SK-N-SH (cell line): Measurements from ENCODE around the gene OVAAL. TPM values are rescaled to one million over a fixed set of nuclear protein-coding genes. Genes with fewer than 3 reads are reported as not detected.
A peak's percentile ranks its signal among the peaks of the same experiment; 100 is the strongest.

Source experiments
- CTCF ChIA-PET: fragments of 300-600, 350-600 bp; formaldehyde crosslinking; extraction: SDS; loops from one replicate; lab custom pipeline; 2021; lab: Yijun Ruan, JAX
- POLR2A ChIA-PET: fragments of 350-600 bp; sonication (Branson Sonifier 250); formaldehyde crosslinking; extraction: SDS; loops from one replicate; lab custom pipeline; 2020; ENCODE audit warnings: antibody characterized with exemption, inconsistent platforms; lab: Yijun Ruan, JAX
- DNase-seq: peaks from one replicate; pipeline ENCODE4 v3.0.0; 2012
- H2AFZ ChIP-seq: fragments of 200-600 bp; sonication (generic); 2 replicates; pipeline ENCODE4 v1.8.1; 2016; ENCODE audit warnings: antibody characterized with exemption, mild to moderate bottlenecking, low read depth
- H3F3A ChIP-seq: fragments of 200-600 bp; sonication (generic); replicated peaks from 2 replicates; pipeline ENCODE3; 2016; ENCODE audit warnings: antibody characterized with exemption, mild to moderate bottlenecking; ENCODE audit not compliant: insufficient read depth
- H3K27ac ChIP-seq, 2 experiments: fragments of 200-500 bp in 1 of 2; fragments of 200-600 bp in 1 of 2; sonication (Bioruptor generic) in 1 of 2; sonication (generic), shearing (Covaris generic) in 1 of 2; 2 replicates each; pipeline versions ENCODE4 v1.5.1 to v1.6.1; 2014 to 2016; ENCODE audit warnings: low read depth in 2 of 2, inconsistent platforms in 1 of 2, low read length in 1 of 2, mild to moderate bottlenecking in 1 of 2, mixed read lengths in 1 of 2
- H3K27me3 ChIP-seq: fragments of 200-600 bp; sonication (generic), shearing (Covaris generic); 2 replicates; pipeline ENCODE4 v1.6.1; 2016; ENCODE audit warnings: mixed run types; ENCODE audit not compliant: insufficient read depth
- H3K36me3 ChIP-seq, 2 experiments: fragments of 200-500 bp in 1 of 2; fragments of 200-600 bp in 1 of 2; sonication (Bioruptor generic) in 1 of 2; sonication (generic) in 1 of 2; replicated peaks in 1 of 2; 2 replicates each; pipeline versions ENCODE3 to v1.5.1; 2014 to 2016; ENCODE audit warnings: low read length in 1 of 2, mild to moderate bottlenecking in 1 of 2; ENCODE audit not compliant: insufficient read depth in 2 of 2, control insufficient read depth in 1 of 2
- H3K4me1 ChIP-seq, 2 experiments: fragments of 200-500 bp in 1 of 2; fragments of 200-600 bp in 1 of 2; sonication (Bioruptor generic) in 1 of 2; sonication (generic), shearing (Covaris generic) in 1 of 2; 2 replicates each; pipeline versions ENCODE4 v1.5.1 to v1.6.1; 2014 to 2016; ENCODE audit warnings: low read depth in 1 of 2, low read length in 1 of 2, mixed run types in 1 of 2; ENCODE audit not compliant: insufficient read depth in 2 of 2, control insufficient read depth in 1 of 2
- H3K4me2 ChIP-seq: fragments of 200-600 bp; sonication (generic), shearing (Covaris generic); 2 replicates; pipeline ENCODE4 v1.6.1; 2017; ENCODE audit warnings: mixed run types
- H3K4me3 ChIP-seq, 2 experiments: fragments of 200-500 bp in 1 of 2; fragments of 200-600 bp in 1 of 2; sonication (Bioruptor generic) in 1 of 2; sonication (generic), shearing (Covaris generic) in 1 of 2; 2 replicates each; pipeline versions ENCODE4 v1.5.1 to v1.8.1; 2014 to 2016; ENCODE audit warnings: low read depth in 2 of 2, inconsistent platforms in 1 of 2, low read length in 1 of 2, mild to moderate bottlenecking in 1 of 2, mixed read lengths in 1 of 2, moderate library complexity in 1 of 2
- H3K79me2 ChIP-seq: fragments of 200-600 bp; sonication (generic); 2 replicates; pipeline ENCODE4 v1.8.1; 2017; ENCODE audit warnings: mild to moderate bottlenecking; ENCODE audit not compliant: insufficient read depth
- H3K9ac ChIP-seq: fragments of 200-600 bp; sonication (generic); 2 replicates; pipeline ENCODE4 v1.6.1; 2017; ENCODE audit warnings: mixed run types
- H3K9me2 ChIP-seq: fragments of 200-600 bp; sonication (generic); 2 replicates; pipeline ENCODE4 v1.6.1; 2017; ENCODE audit warnings: mixed run types
- H3K9me3 ChIP-seq: fragments of 200-600 bp; sonication (generic); 2 replicates; pipeline ENCODE4 v1.6.1; 2017; ENCODE audit warnings: mixed run types, mild to moderate bottlenecking, moderate library complexity
- H4K20me1 ChIP-seq: fragments of 200-600 bp; sonication (generic); 2 replicates; pipeline ENCODE4 v1.6.1; 2017; ENCODE audit warnings: mild to moderate bottlenecking, mixed run types; ENCODE audit not compliant: insufficient read depth
- ELF1 ChIP-seq: IDR thresholded peaks from 2 replicates; pipeline ENCODE4 v1.4.0; 2012
- EP300 ChIP-seq, 2 experiments: IDR thresholded peaks; 2 replicates each; pipeline versions ENCODE4 v1.4.0 to v1.6.1; 2012; ENCODE audit warnings: borderline replicate concordance in 1 of 2, low read depth in 1 of 2, low read length in 1 of 2
- FOXJ3 ChIP-seq: sonication (generic); formaldehyde crosslinking; IDR thresholded peaks from 2 replicates; pipeline ENCODE4 v1.5.1; 2020; ENCODE audit warnings: mild to moderate bottlenecking, missing genetic modification reagents
- GATA2 ChIP-seq: sonication (generic); formaldehyde crosslinking; IDR thresholded peaks from 2 replicates; pipeline ENCODE4 v1.5.0; 2020; ENCODE audit warnings: mild to moderate bottlenecking, missing genetic modification reagents
- MAX ChIP-seq: IDR thresholded peaks from 2 replicates; pipeline ENCODE4 v1.4.0; 2012; ENCODE audit warnings: low read depth
- MEF2A ChIP-seq: IDR thresholded peaks from 2 replicates; pipeline ENCODE4 v1.4.0; 2012; ENCODE audit warnings: low read depth, borderline replicate concordance
- NRF1 ChIP-seq: IDR thresholded peaks from 2 replicates; pipeline ENCODE4 v1.6.1; 2012; ENCODE audit warnings: low read depth, mild to moderate bottlenecking, low read length
- RCOR1 ChIP-seq: fragments of 150-350 bp; IDR thresholded peaks from 2 replicates; pipeline ENCODE4 v1.6.1; 2017; ENCODE audit warnings: antibody characterized with exemption, low read length
- SIN3A ChIP-seq: IDR thresholded peaks from 2 replicates; pipeline ENCODE4 v1.6.1; 2012; ENCODE audit warnings: low read depth, mild to moderate bottlenecking, low read length, moderate library complexity, borderline replicate concordance
- TCF12 ChIP-seq: IDR thresholded peaks from 2 replicates; pipeline ENCODE4 v1.4.0; 2012
- TEAD4 ChIP-seq: IDR thresholded peaks from 2 replicates; pipeline ENCODE4 v1.4.0; 2012; ENCODE audit warnings: mild to moderate bottlenecking, borderline replicate concordance; ENCODE audit not compliant: insufficient read depth
- YY1 ChIP-seq: IDR thresholded peaks from 2 replicates; pipeline ENCODE4 v1.4.0; 2012; ENCODE audit warnings: low read depth, mild to moderate bottlenecking
- WGBS: methylation state at CpG from one replicate; pipeline ENCODE4 v1.1.6; 2017; ENCODE audit warnings: low lambda C conversion rate; 5-methylcytosine and 5-hydroxymethylcytosine counted together
- polyA plus RNA-seq, 3 experiments: library from polyadenylated mRNA; depleted of rRNA; stranded (reverse); fragments of >200 nt; gene quantifications; 2 replicates each; pipeline ENCODE4 v1.2.3, GENCODE V29; 2012
- TF ChIP-seq, protein P1 (sequence below): IDR thresholded peaks from 2 replicates; pipeline ENCODE4 v1.6.1; 2012; ENCODE audit warnings: mild to moderate bottlenecking, low read depth, low read length, moderate library complexity
- TF ChIP-seq, protein P2 (sequence below): fragments of 150-350 bp; IDR thresholded peaks from 2 replicates; pipeline ENCODE4 v1.6.1; 2017; ENCODE audit warnings: antibody characterized with exemption, low read length, low read depth, borderline replicate concordance

Gene OVAAL
- polyA plus RNA-seq, 1 of the 3 experiments (the other 2 are of a cell fraction): not detected

DNA sequence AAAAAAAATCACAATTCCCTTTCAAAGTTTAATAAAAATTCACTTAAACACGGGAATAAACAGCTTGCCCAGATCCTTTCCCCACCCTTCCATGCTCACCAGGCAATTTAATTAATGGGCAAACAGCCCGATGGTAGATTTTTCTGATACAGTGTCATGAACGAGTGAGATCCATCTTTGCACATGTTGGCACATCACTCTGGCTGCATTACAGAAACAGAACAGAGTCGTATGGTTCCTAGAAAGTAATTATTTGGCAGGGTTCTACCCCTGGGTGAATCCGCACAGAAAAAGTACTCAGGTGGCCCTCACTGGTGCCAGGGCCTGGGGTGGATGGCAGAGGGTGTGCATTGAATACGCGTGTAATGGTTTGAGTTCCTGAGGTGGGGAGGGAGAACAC lies 24.6 kb upstream of the OVAAL start (continued):
- TF ChIP-seq, protein P1, sequence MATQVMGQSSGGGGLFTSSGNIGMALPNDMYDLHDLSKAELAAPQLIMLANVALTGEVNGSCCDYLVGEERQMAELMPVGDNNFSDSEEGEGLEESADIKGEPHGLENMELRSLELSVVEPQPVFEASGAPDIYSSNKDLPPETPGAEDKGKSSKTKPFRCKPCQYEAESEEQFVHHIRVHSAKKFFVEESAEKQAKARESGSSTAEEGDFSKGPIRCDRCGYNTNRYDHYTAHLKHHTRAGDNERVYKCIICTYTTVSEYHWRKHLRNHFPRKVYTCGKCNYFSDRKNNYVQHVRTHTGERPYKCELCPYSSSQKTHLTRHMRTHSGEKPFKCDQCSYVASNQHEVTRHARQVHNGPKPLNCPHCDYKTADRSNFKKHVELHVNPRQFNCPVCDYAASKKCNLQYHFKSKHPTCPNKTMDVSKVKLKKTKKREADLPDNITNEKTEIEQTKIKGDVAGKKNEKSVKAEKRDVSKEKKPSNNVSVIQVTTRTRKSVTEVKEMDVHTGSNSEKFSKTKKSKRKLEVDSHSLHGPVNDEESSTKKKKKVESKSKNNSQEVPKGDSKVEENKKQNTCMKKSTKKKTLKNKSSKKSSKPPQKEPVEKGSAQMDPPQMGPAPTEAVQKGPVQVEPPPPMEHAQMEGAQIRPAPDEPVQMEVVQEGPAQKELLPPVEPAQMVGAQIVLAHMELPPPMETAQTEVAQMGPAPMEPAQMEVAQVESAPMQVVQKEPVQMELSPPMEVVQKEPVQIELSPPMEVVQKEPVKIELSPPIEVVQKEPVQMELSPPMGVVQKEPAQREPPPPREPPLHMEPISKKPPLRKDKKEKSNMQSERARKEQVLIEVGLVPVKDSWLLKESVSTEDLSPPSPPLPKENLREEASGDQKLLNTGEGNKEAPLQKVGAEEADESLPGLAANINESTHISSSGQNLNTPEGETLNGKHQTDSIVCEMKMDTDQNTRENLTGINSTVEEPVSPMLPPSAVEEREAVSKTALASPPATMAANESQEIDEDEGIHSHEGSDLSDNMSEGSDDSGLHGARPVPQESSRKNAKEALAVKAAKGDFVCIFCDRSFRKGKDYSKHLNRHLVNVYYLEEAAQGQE: no peak
- TF ChIP-seq EP300 (IDR thresholded peaks at IDR 0.05; ENCODE audit: borderline replicate concordance in 1 of 2, low read depth in 1 of 2, low read length in 1 of 2) (peak in 1 of 2 experiments; percentile 68; a peak in 2 of 4 replicates), NRF1 (no peak)

DNA sequence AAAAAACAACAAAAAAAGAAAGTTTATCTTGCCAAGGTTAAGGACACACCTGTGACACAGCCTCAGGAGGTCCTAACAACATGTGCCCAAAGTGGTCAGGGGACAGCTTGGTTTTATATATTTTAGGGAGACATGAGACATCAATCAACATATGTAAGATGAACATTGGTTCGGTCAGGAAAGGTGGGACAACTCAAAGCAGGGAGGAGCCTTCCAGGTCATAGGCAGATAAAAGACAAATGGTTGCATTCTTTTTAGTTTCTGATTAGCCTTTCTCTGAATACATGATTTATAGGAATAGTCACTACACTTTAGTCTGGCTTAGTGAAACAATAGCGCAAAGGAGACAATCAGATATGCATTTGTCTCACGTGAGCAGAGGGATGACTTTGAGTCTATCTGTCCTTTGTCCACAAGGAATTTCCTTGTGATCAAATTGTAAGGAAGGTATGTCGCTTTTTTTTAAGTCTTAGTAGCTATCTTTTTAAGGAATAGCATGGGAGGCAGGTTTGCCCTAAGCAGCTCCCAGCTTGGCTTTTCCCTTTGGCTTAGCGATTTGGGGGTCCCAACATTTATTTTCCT lies 23.3 kb upstream of the OVAAL start:
- Histone ChIP-seq H4K20me1 (no peaks in the 10 kb centered on the region), H3F3A (no peaks in the 10 kb centered on the region), H3K4me2 (no peak overlapping the region), H3K4me1 (peaks cover 0 to 11% of the 10 kb centered on the region in 2 experiments; a peak in 2 of 4 replicates), H3K27me3 (no peaks in the 10 kb centered on the region), H2AFZ (no peak overlapping the region), H3K27ac (no peak overlapping the region)
- 88% methylated on average over 5 of the region's 5 CpGs for WGBS
- TF ChIP-seq MEF2A (no peak), ELF1 (no peak), SIN3A (no peak), GATA2 (CRISPR knock-in tag) (no peak), MAX (no peak), YY1 (no peak), FOXJ3 (CRISPR knock-in tag) (no peak), TEAD4 (no peak), TCF12 (no peak), RCOR1 (no peak)
- TF ChIP-seq, protein P2, sequence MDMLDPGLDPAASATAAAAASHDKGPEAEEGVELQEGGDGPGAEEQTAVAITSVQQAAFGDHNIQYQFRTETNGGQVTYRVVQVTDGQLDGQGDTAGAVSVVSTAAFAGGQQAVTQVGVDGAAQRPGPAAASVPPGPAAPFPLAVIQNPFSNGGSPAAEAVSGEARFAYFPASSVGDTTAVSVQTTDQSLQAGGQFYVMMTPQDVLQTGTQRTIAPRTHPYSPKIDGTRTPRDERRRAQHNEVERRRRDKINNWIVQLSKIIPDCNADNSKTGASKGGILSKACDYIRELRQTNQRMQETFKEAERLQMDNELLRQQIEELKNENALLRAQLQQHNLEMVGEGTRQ: no peak
- TF ChIP-seq, all 33 proteins: peak for 0
- ChIA-PET POLR2A (no interaction called here), CTCF (interaction anchor here (1.0 to 13.0 kb wide), 3 partner anchors 20 to 324 kb away, joined by 3 to 213 read pairs (median 16); no protein-coding TSS in a partner anchor)
- no peak overlapping the region for H3K9ac ChIP-seq
- no peaks in the 10 kb centered on the region for H3K79me2 ChIP-seq
- no peak overlapping the region for H3K4me3 ChIP-seq
- H3K36me3 ChIP-seq: no peaks in the 10 kb centered on the region
- H3K9me2 ChIP-seq: no peaks in the 10 kb centered on the region
- DNase-seq: no peak
- no peaks in the 10 kb centered on the region for H3K9me3 ChIP-seq
